ENCODE results near the gene ARHGAP40.

ARHGAP40 gene

GRCh38 chr20:38657390-38657789, 55.8 kb downstream of the ARHGAP40 start:
- no peaks in the 10 kb centered on the region for H3K36me3 ChIP-seq (ENCODE audit: control insufficient read depth in 2 of 2, insufficient read depth in 1 of 2, low read length in 2 of 2)
- no peak overlapping the region for H3K27ac ChIP-seq (ENCODE audit: extremely low read depth, low read depth, low read length)
- POLR2A ChIA-PET = no interaction called here
- no peaks in the 10 kb centered on the region for H3K9me3 ChIP-seq (ENCODE audit: control insufficient read depth, insufficient read depth, low read depth, low read length)
- no peaks in the 10 kb centered on the region for H3K4me1 ChIP-seq (ENCODE audit: control insufficient read depth, insufficient read depth, low read length)
- CTCF ChIA-PET = interaction anchor here (0.6 to 2.5 kb wide), 7 partner anchors 8 to 423 kb away, joined by 3 to 15 read pairs (median 4); no protein-coding TSS in a partner anchor
- H3K4me3 ChIP-seq (ENCODE audit: low read depth, low read length) = no peak overlapping the region
- TF ChIP-seq, protein P1, sequence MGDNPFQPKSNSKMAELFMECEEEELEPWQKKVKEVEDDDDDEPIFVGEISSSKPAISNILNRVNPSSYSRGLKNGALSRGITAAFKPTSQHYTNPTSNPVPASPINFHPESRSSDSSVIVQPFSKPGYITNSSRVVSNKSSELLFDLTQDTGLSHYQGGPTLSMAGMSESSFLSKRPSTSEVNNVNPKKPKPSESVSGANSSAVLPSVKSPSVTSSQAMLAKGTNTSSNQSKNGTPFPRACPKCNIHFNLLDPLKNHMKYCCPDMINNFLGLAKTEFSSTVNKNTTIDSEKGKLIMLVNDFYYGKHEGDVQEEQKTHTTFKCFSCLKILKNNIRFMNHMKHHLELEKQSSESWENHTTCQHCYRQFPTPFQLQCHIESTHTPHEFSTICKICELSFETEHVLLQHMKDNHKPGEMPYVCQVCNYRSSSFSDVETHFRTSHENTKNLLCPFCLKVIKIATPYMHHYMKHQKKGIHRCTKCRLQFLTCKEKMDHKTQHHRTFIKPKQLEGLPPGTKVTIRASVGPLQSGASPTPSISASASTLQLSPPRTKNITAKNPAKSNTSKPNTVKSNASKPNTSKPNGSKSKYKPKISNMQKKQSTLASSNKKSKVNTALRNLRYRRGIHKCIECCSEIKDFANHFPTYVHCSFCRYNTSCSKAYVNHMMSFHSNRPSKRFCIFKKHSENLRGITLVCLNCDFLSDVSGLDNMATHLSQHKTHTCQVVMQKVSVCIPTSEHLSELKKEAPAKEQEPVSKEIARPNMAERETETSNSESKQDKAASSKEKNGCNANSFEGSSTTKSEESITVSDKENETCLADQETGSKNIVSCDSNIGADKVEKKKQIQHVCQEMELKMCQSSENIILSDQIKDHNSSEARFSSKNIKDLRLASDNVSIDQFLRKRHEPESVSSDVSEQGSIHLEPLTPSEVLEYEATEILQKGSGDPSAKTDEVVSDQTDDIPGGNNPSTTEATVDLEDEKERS (tag by site-specific recombination; IDR thresholded peaks at IDR 0.05) = no peak
- TF ChIP-seq ZNF660 (tag by site-specific recombination; IDR thresholded peaks at IDR 0.05) (no peak), ZNF791 (tag by site-specific recombination; IDR thresholded peaks at IDR 0.05) (no peak), ZNF530 (tag by site-specific recombination; IDR thresholded peaks at IDR 0.05; ENCODE audit: low read depth) (no peak), ZNF776 (tag by site-specific recombination; IDR thresholded peaks at IDR 0.05; ENCODE audit: borderline replicate concordance) (no peak), ZNF670 (tag by site-specific recombination; IDR thresholded peaks at IDR 0.05; ENCODE audit: low read depth) (no peak), RBAK (tag by site-specific recombination; IDR thresholded peaks at IDR 0.05) (no peak), ZBTB49 (tag by site-specific recombination; IDR thresholded peaks at IDR 0.05; ENCODE audit: low read depth) (no peak), ZNF768 (tag by site-specific recombination; IDR thresholded peaks at IDR 0.05) (no peak), REPIN1 (tag by site-specific recombination; IDR thresholded peaks at IDR 0.05; ENCODE audit: low read depth) (no peak), ZNF416 (tag by site-specific recombination; IDR thresholded peaks at IDR 0.05) (no peak), ZNF76 (tag by site-specific recombination; IDR thresholded peaks at IDR 0.05; ENCODE audit: borderline replicate concordance, low read depth) (no peak), PRDM10 (tag by site-specific recombination; IDR thresholded peaks at IDR 0.05) (no peak)
- TF ChIP-seq, protein P2, sequence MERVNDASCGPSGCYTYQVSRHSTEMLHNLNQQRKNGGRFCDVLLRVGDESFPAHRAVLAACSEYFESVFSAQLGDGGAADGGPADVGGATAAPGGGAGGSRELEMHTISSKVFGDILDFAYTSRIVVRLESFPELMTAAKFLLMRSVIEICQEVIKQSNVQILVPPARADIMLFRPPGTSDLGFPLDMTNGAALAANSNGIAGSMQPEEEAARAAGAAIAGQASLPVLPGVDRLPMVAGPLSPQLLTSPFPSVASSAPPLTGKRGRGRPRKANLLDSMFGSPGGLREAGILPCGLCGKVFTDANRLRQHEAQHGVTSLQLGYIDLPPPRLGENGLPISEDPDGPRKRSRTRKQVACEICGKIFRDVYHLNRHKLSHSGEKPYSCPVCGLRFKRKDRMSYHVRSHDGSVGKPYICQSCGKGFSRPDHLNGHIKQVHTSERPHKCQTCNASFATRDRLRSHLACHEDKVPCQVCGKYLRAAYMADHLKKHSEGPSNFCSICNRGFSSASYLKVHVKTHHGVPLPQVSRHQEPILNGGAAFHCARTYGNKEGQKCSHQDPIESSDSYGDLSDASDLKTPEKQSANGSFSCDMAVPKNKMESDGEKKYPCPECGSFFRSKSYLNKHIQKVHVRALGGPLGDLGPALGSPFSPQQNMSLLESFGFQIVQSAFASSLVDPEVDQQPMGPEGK (tag by site-specific recombination; IDR thresholded peaks at IDR 0.05) = no peak
